GM19025 (cell line): ENCODE measurements around the gene ABCC4.
"Not testable (repeated sequence)": the region's sequence is repeated elsewhere in the genome, so short reads cannot be mapped to it uniquely, and the experiment has no call there.

Experiments
- ATAC-seq: cut with Tn5 transposase; IDR thresholded peaks from one replicate; pipeline ENCODE4 v1.9.1; 2021; ENCODE audit warnings: mild to moderate bottlenecking, low read depth, moderate library complexity; ENCODE audit not compliant: unreplicated experiment

The ABCC4 gene

DNA sequence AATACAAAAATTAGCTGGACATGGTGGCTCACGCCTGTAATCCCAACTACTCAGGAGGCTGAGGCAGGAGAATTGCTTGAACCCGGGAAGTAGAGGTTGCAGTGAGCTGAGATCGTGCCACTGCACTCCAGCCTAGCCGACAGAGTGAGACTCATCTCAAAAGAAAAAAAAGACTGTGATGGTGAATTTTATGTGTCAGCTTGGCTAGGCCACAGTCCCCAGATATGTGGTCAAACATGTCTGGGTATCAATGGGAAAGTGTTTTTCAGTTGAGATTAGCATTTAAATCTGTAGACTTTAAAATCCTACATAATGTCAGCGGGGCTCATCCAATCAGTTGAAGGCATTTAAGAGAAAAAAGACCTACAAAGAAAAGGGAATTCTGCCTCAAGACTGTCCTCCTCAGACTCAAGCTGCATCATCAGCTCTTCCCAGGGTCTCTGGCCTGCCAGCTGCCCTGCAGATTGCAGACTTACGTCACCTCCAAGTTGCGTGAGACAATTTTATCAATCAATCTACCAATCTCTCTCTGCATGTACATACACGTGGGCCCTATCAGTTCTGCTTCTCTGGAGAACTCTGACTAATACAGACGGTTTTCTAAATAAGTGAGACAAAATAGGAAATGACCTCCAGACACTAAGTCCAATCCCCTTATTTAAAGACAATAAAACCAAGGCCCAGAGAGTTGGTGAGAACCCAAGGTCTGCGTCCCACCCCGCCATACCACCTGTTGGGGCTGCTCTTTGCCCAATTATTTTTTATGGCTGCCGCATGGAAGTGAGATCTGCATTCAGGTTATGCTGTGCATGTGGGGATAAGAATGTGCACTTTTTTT lies 99.2 kb downstream of the ABCC4 start:
- ATAC-seq, result no peak

DNA sequence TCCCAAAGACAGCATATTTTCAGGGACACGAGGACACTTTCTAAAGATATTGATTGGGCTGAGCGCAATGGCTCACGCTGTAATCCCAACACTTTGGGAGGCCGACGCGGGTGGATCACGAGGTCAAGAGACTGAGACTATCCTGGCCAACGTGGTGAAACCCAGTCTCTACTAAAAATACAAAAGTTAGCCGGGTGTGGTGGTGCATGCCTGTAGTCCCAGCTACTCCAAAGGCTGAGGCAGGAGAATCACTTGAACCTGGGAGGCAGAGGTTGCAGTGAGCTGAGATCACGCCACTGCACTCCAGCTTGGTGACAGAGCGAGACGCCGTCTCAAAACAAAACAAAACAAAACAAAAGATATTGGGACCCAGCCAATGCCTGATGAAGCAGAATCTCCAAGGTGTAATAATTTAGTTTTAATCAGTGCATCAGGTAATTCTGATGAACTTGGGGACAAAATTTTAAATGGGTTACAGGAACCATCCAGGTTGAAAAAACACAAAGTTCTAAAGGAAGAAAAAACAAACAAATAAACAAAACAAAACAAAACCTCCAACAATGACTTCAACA lies 100.8 kb downstream of the ABCC4 start:
- not testable (repeated sequence) for ATAC-seq

DNA sequence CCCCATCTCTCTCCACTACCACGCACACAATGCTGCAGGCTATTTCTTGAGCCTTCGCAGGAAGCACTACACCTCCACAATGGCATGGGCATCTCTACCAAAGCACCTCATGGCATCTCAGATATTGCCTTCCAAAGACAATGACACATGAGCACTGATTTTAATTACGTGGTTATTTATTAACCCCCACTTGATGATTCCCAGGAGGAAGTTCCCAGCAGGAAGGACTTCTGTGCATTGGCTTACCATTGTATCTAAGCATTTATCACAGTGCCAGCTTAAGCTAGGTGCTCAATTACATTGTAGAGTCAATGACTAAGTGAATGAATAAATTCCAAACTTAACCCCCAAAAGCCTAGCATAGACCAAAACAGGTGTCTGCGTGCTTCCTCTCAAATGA lies 101.4 kb downstream of the ABCC4 start:
- no peak for ATAC-seq

DNA sequence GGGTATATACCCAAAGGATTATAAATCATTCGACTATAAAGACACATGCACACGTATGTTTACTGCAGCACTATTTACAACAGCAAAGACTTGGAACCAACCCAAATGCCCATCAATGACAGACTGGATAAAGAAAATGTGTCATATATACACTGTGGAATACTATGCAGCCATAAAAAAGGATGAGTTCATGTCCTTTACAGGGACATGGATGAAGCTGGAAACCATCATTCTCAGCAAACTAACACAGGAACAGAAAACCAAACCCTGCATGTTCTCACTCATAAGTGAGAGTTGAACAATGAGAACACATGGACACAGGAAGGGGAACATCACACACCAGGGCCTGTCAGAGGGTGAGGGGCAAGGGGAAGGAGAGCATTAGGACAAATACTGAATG lies 102.6 kb downstream of the ABCC4 start:
- not testable (repeated sequence) for ATAC-seq

DNA sequence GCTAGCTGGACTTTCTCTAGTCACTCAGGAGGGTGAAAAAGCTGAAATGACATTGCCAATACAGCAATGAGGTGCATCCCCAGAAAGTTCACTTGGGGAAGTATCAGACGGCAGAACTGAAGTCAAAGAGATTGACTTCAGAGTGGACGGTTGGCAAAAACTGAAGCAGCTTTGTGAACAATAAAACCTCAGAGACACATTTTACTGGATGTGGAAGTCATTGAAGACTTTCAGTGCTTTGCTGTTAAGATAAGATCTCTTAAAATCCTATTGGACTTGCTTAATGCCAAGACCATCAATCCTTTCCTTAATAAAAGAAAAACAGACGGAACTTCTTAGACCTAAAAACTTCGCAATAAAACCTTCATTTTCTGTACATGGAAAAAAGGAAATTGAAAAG lies 103.7 kb downstream of the ABCC4 start:
- no peak for ATAC-seq

DNA sequence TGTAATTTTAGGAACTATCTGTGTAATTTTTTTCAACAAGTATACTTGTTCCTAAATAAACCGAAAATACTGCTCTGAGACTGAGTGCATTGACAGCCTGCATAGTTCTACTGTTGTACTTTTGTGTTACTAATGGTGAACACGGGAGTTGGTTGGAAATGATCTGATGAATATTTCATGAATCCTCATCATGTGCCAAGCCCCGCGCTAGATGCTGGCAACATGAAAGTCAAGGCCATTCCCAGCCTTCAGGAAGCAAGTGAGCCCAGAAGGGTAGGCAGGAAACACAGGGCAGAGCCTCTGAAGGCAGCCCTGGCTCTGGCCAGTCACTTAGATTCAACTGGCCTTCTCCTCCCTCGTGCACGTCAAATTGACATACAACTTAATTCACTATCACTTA lies 106.1 kb downstream of the ABCC4 start:
- no peak for ATAC-seq

DNA sequence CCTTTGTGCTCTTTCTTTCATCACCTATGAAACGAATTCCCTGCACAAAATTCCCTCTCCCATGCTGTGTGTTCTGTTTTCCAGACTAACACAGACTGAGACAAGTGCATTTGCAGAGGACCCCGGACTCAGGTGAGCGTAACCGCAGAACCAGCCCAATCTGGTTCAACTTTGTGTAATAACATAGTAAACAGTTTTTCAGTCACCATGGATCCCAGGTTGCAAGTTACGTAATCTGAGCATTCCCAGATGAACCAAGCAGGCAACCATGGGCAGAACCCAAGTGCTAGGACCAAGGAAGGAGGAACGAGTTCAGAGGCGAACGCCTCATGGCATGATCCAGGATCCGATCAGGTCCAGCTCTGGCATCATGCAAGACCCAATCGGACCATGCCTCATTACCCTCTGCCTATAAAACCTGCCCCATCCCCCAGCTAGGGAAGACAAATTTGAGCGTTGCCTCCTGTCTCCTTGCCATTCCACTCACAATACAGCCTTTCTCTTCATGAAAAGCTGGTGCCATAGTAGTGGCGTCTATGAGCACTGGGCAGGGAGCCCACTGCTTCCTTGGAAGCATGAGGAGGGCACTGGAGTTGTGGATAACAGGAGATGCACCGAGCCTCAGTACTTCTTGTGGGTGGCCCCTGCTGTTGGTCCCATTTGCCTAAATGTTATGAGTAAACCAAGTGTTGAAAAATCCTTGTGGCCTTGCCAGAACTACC lies 107.6 kb downstream of the ABCC4 start:
- no peak for ATAC-seq

DNA sequence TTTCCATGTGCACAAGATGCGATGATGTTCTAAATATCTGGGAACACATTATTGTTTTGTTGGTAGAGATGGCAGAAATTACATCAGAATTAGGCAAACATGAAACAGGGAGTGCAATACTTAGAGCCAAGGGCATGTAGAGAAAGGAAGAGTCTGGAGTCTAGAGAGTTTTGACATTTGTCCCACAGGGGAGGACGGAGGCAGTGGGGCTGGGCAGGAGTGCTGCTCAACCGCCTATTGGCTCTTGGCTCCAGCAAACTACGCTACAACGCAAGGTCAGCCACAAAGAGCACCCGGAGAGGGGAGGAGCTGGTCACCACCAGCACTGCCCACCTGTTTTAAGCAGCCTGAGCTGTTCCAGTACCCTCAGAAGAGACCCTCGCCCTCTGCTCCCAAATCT lies 108.3 kb downstream of the ABCC4 start:
- no peak for ATAC-seq

DNA sequence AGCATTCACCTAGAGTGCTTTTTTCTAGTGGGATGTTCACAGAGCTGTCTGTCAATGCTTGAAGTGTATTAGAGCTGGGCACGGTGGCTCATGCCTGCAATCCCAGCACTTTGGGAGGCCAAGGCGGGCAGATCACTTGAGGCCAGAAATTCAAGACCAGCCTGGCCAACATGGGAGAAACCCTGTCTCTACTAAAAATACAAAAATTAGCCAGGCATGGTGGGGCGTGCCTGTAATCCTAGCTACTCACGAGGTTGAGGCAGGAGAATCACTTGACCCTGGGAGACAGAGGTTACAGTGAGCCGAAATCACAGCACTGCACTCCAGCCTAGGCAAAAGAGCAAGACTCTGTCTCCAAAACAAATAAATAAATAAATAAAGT lies 108.7 kb downstream of the ABCC4 start:
- ATAC-seq, result not testable (repeated sequence)

DNA sequence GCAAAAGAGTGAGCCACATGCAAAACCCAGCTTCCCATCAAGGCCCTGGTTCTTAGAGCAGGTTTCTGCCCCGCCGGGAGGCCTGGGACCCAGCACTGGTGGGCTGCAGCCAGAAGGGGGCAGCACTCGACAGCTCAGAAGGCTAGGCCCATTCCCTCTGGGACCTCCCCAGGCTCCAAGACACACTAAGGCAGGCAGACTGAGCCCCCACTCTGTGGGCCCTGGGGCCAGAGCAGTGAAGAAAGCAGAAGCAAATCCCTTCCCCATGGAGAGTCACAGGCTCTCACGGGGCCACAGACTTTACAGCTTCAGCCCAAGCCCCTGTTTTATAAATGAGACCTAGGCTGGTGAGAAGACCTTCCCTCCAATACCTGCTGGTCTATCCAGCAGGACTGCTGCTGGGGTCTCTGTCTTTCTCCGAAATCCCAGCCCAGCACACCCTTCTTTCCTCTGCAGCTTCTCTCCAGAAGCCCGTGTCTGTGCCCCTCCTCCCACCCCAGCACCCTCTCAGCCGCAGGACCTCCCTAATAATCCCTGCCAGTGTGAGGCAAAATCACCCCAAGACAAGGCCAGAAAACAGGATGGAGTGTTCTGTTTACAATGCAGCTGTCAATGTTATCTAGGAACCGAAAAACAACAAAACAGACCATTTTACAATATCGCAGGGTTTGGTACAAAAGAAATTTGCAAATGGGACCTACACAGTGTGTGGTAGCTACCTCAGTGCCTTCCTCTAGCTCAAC lies 109.3 kb downstream of the ABCC4 start:
- peak; percentile 87 for ATAC-seq

DNA sequence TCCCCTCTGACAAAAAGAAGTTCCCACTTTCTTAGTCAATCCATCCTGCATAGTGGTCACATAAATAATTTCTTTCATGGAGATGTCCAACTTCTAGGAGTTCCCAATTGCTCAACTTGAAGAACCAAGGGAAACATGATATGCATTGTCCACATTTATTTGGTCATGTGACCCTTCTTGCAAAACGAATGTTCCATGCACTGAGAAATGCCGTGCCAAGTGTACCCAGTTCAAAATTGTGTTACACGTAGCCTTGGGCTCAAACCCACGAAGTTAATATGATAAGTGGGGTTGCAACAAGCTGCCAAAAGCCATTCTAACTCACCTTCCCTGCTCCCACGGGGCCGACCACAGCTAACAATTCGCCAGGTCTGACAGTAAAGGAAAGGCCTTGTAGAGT lies 113.1 kb downstream of the ABCC4 start:
- no peak for ATAC-seq

DNA sequence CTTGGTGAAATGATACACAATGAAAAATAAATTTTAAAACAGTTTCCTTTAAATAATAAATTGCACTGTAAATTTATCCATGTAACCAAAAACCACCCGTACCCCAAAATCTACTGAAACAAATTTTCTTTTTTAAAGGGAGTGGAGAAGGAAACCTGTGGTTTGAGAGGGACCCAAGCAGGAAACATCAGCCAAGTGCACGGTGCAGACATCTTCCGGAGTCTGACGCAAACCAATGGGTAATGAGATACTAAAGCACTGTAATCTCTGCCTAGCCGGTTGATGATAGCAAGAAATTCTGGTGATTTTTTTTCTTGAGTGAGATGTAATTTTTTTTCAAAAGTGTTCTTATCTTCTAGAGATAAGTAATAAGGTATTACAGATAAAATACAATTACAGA lies 115.4 kb downstream of the ABCC4 start:
- ATAC-seq, result no peak

DNA sequence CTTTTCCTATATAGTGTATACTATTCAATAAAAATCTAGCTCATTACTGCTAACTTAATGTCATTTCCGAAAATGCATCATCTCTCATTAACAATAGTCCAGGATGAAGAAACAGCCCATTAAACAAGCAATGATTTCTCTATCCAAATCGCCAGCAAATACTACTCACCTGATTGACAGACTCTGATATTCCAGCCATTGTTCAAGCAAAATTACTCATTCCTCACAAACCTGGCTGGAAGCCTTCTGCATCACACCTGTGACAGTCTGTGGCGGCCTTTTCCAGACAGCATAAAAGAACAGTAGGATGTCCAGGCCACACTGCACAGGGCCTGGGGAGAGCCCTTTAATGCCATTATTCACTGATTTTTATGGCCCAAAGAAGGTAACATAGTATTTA lies 115.9 kb downstream of the ABCC4 start:
- no peak for ATAC-seq

DNA sequence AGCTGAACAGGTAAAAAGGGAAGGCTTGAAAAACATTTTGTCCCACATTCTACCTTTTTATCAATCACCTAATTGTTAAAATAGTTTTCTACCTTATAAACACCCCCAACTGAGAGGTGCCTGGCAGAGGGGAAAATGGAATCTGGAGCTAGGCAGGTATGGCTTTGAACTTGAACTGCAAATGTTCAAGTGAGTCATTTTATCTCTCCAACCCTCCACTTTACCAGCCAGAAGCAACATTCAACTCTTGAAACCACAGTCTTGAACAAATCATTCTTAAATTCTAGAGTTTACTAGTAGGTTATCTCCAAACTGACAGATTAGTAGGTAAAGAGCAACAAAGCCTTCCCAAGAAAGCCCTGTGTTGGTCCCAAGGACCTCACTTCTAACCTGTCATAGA lies 116.9 kb downstream of the ABCC4 start:
- no peak for ATAC-seq

DNA sequence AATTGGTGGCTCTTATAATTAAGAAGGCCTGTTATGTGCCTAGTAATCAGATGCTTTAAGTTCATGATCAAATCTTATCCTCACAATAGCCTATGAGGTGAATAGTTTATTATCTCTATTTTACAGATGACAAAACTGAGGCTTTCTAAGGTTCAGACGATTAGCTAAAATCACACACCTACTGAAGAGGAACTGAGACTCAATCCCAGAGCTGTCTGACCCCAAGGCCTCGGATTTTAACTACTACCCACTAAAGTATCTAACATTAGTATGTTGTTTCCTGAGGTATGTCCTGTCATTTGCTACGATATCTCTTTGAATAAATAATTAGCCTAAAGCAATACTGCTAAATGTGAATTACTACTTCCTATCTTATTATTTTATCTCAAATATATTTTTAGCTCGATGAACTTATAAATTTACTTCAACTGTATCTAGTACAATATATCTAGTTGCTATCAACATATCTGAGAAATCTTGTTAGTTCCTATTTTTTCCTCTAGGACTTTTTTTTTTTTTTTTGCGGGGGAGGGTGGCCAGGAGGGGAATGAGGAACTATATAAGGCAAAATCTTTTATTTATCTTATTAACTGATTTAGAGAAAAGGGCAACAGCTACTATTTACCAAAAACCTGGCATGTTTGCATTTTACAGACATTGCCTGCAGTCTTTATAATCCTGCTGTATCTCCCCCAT lies 118.5 kb downstream of the ABCC4 start:
- no peak for ATAC-seq

DNA sequence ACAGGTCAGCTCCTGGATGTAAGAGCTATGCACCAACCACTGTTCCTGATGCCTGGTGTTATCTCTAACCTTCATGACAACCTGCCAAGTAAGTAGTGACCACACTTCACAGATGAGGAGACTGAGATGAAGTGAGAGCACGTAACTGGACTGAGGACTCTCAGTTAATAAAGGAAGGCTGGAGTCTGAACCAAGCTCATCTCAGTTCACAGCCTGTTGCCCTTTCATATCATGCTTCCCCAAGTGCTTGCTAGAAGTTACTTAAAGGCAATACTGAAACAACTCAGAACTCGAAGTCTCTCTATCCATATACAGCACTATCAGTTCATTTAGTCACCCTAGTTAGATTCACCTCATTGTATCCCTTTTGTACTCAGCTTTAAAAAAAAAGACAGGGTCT lies 119.7 kb downstream of the ABCC4 start:
- peak; percentile 70 for ATAC-seq

DNA sequence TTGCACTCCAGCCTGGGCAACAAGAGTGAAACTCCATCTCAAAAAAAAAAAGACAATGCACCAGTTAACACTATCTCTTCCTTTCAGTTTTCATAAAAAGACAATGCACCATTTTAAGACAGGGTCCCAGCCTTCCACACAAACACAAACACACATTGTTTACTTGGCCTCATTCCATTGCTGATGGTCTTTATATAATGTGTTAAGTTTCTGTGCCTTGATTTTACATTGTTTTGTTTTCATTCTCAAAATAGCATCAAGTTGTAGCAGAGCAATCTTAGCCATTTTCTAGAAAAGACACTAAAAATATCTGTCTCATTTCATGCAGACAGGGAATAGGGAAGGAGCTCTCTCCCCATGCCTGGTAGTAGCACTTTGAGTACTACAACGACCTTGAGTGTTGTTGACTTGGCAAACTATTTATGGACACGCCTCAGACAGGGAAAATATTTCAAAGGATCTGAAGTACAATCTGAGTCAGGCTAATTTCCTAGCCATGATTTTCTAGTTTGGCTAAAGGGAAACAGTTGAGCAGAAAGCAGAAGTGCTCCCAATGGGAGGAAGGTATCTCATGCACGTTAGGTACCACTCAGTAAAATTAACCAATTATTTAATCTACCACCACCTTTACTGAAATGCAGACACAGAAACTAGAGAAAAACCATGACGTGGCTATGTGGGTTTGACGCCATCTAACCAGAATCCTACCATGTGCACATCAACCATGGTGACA lies 120.6 kb downstream of the ABCC4 start:
- no peak for ATAC-seq

DNA sequence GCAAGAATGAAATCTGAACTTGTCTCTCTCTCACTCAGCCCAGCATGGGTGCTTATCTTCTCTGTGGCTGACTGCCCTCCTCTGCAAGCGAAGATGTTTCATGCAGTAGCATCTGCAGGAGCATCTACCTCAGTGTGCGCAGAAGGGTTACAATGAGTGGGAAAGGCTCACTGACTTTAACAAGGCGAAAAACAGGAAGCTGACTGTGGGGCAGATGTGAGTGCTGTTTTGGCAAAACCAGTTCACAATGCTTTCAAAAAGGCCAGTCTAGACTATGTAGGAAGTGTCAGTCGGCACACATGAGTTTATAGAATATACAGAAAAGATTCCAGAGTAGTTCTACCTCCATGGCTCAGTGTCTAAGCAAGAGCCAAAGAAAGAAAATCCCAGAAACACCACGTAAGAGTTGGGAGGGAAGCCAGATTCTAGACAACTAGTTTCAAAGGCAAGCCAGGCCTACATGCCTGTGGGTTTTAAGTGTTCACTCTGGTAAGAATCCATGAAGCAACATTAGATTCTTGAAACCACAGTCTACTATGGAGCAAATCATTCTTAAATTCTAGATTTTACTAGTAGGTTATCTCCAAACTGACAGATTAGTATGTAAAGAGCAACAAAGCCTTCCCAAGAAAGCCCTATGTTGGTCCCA lies 124.5 kb downstream of the ABCC4 start:
- no peak for ATAC-seq

DNA sequence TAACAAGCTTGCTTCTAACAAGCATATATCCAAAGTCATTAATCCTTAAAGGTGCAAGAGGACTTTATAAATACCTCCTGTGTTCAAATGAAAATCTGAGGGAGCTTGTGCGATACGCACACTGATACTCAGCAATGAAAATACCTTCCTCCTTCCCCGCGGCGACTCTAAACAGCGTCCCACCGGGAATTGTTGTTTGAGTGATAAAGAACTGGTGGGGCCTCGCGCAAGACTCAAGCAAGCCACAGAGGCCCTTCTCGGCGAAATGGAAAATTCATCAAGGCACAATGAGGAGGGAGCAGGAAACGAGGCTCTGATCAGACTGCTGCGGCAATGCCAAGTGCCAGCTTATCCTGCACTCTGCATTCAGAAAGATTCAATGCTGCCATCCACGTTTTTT lies 126.7 kb downstream of the ABCC4 start:
- no peak for ATAC-seq
